ENCODE data around the gene SPDYC. TPM values are rescaled to one million over a fixed set of nuclear protein-coding genes. Genes with fewer than 3 reads are reported as not detected.
A peak's percentile ranks its signal among the peaks of the same experiment; 100 is the strongest.

SPDYC gene
- total RNA-seq, 1 experiment from 2014 or later, result not detected

- DNase-seq (ENCODE audit: extremely low read depth, low read depth), result peak; percentile 21
Measured at GRCh38 chr11:65204646-65205601, 34.9 kb downstream of the SPDYC start.

GRCh38 chr11:65205602-65205967, 35.6 kb downstream of the SPDYC start:
- no peak for DNase-seq (ENCODE audit: extremely low read depth, low read depth)

GRCh38 chr11:65206441-65206841, 36.4 kb downstream of the SPDYC start:
- DNase-seq (ENCODE audit: extremely low read depth, low read depth), result no peak

- no peak for DNase-seq (ENCODE audit: extremely low read depth, low read depth)
Measured at GRCh38 chr11:65206901-65207300, 36.9 kb downstream of the SPDYC start.

GRCh38 chr11:65207918-65208784, 38.1 kb downstream of the SPDYC start:
- DNase-seq (ENCODE audit: extremely low read depth, low read depth), result no peak

GRCh38 chr11:65208785-65209710, 39.0 kb downstream of the SPDYC start:
- DNase-seq (ENCODE audit: extremely low read depth, low read depth), result no peak

GRCh38 chr11:65209711-65210360, 39.8 kb downstream of the SPDYC start:
- no peak for DNase-seq (ENCODE audit: extremely low read depth, low read depth)

- no peak for DNase-seq (ENCODE audit: extremely low read depth, low read depth)
Measured at GRCh38 chr11:65210361-65210731, 40.3 kb downstream of the SPDYC start.

GRCh38 chr11:65210748-65211147, 40.7 kb downstream of the SPDYC start:
- no peak for DNase-seq (ENCODE audit: extremely low read depth, low read depth)

- no peak for DNase-seq (ENCODE audit: extremely low read depth, low read depth)
Measured at GRCh38 chr11:65211293-65212105, 41.5 kb downstream of the SPDYC start.

- DNase-seq (ENCODE audit: extremely low read depth, low read depth), result no peak
Measured at GRCh38 chr11:65212226-65212801, 42.3 kb downstream of the SPDYC start.

- DNase-seq (ENCODE audit: extremely low read depth, low read depth), result no peak
Measured at GRCh38 chr11:65213322-65214211, 43.5 kb downstream of the SPDYC start.

- no peak for DNase-seq (ENCODE audit: extremely low read depth, low read depth)
Measured at GRCh38 chr11:65214212-65214845, 44.3 kb downstream of the SPDYC start.

GRCh38 chr11:65215441-65216076, 45.5 kb downstream of the SPDYC start:
- DNase-seq (ENCODE audit: extremely low read depth, low read depth), result no peak

GRCh38 chr11:65216830-65217229, 46.8 kb downstream of the SPDYC start:
- DNase-seq (ENCODE audit: extremely low read depth, low read depth), result no peak
